DOHH2 (cell line): Measurements from ENCODE around the gene LRSAM1.

ENCODE experiments used
- H3F3A ChIP-seq: fragments of 200-600 bp; sonication (generic), shearing (Covaris generic); 2 replicates; pipeline ENCODE4 v1.6.0; 2016; ENCODE audit warnings: antibody characterized with exemption, mild to moderate bottlenecking; ENCODE audit not compliant: control insufficient read depth, insufficient read depth
- H3K27ac ChIP-seq: fragments of 200-600 bp; sonication (generic); 2 replicates; pipeline ENCODE4 v1.5.1; 2014; ENCODE audit warnings: low read depth, mild to moderate bottlenecking, low read length, moderate library complexity
- H3K27me3 ChIP-seq: fragments of 200-600 bp; sonication (generic); 2 replicates; pipeline ENCODE4 v1.6.1; 2014; ENCODE audit warnings: mild to moderate bottlenecking, low read length, mixed read lengths; ENCODE audit not compliant: control insufficient read depth
- H3K36me3 ChIP-seq: fragments of 200-600 bp; sonication (generic); 2 replicates; pipeline ENCODE4 v1.6.1; 2014; ENCODE audit warnings: mild to moderate bottlenecking, low read length, moderate library complexity, mixed read lengths; ENCODE audit not compliant: control insufficient read depth
- H3K4me1 ChIP-seq: fragments of 200-600 bp; sonication (generic); 2 replicates; pipeline ENCODE4 v1.6.1; 2014; ENCODE audit warnings: mild to moderate bottlenecking, low read length, mixed read lengths; ENCODE audit not compliant: control insufficient read depth
- H3K4me2 ChIP-seq: fragments of 200-600 bp; sonication (generic); 2 replicates; pipeline ENCODE4 v1.6.0; 2014; ENCODE audit warnings: mild to moderate bottlenecking, low read length, moderate library complexity
- H3K4me3 ChIP-seq: fragments of 200-600 bp; sonication (generic); 2 replicates; pipeline ENCODE4 v1.5.1; 2014; ENCODE audit warnings: mild to moderate bottlenecking, low read length, mixed read lengths
- H3K79me2 ChIP-seq: fragments of 200-600 bp; sonication (generic); 2 replicates; pipeline ENCODE4 v1.6.1; 2014; ENCODE audit warnings: mild to moderate bottlenecking, low read length, mixed read lengths; ENCODE audit not compliant: control insufficient read depth
- H3K9me2 ChIP-seq: fragments of 200-600 bp; sonication (generic); replicated peaks from 2 replicates; pipeline ENCODE4 v1.6.1; 2014; ENCODE audit warnings: mild to moderate bottlenecking, low read length, mixed read lengths; ENCODE audit not compliant: control insufficient read depth
- H3K9me3 ChIP-seq: fragments of 200-600 bp; sonication (generic); 2 replicates; pipeline ENCODE4 v1.6.1; 2014; ENCODE audit warnings: antibody characterized with exemption, low read length, mixed read lengths; ENCODE audit not compliant: control insufficient read depth, insufficient read depth
- H4K20me1 ChIP-seq: fragments of 200-600 bp; sonication (generic); 2 replicates; pipeline ENCODE4 v1.6.0; 2014; ENCODE audit warnings: low read depth, mild to moderate bottlenecking, antibody characterized with exemption, low read length, moderate library complexity; ENCODE audit not compliant: control insufficient read depth, insufficient read depth
- EZH2phosphoT487 ChIP-seq: fragments of 200-600 bp; sonication (generic); IDR thresholded peaks from 2 replicates; pipeline ENCODE4 v1.6.1; 2017; ENCODE audit warnings: borderline replicate concordance, mild to moderate bottlenecking, antibody characterized with exemption, low read length, moderate library complexity, mixed read lengths
- TF ChIP-seq, protein P1 (sequence below): fragments of 200-600 bp; sonication (generic); IDR thresholded peaks from one replicate; pipeline ENCODE4 v1.5.1; 2014; ENCODE audit warnings: antibody characterized with exemption, mild to moderate bottlenecking, low read depth, low read length; ENCODE audit not compliant: poor library complexity, severe bottlenecking

LRSAM1 gene

DNA sequence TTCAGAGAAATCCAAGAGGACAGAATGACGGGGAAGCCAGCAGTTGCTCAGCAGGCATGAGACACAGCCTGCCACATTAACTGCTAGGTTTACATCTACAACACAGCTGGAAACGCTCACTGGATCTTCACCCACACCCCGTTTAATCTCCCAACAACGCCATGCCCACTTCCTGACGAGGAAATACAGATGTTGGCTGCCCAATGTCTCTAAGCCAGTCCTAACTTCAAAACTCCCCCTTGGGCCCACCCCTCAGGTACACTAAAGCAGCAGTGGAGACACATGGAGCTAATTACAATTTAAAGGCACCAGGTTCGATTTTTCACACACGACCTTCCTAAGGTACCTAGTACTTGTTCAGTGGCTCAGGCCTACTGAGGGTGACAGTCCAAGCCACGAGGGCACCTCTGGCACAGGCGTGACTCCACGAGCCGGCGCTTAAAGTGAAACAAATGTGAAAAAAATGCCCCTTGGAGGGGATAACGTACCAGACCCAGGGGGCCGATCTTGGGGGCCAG is 1.0 kb upstream of the LRSAM1 start:
- Histone ChIP-seq H3K4me1 (peaks cover 29% of the 10 kb centered on the region), H3K27ac (peak overlapping the region; percentile 93), H3F3A (peaks cover 58% of the 10 kb centered on the region), H4K20me1 (peaks cover 22% of the 10 kb centered on the region), H3K4me2 (peak overlapping the region; percentile 97), H3K4me3 (peak overlapping the region; percentile 98), H3K27me3 (no peaks in the 10 kb centered on the region), H3K9me3 (no peaks in the 10 kb centered on the region), H3K36me3 (peaks cover 64% of the 10 kb centered on the region), H3K79me2 (peaks cover 51% of the 10 kb centered on the region), H3K9me2 (no peaks in the 10 kb centered on the region)
- TF ChIP-seq, protein P1, sequence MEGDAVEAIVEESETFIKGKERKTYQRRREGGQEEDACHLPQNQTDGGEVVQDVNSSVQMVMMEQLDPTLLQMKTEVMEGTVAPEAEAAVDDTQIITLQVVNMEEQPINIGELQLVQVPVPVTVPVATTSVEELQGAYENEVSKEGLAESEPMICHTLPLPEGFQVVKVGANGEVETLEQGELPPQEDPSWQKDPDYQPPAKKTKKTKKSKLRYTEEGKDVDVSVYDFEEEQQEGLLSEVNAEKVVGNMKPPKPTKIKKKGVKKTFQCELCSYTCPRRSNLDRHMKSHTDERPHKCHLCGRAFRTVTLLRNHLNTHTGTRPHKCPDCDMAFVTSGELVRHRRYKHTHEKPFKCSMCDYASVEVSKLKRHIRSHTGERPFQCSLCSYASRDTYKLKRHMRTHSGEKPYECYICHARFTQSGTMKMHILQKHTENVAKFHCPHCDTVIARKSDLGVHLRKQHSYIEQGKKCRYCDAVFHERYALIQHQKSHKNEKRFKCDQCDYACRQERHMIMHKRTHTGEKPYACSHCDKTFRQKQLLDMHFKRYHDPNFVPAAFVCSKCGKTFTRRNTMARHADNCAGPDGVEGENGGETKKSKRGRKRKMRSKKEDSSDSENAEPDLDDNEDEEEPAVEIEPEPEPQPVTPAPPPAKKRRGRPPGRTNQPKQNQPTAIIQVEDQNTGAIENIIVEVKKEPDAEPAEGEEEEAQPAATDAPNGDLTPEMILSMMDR, result no peak
- no peak for TF ChIP-seq EZH2phosphoT487

GRCh38 chr9:127451608-127451857 is 223 bp downstream of the LRSAM1 start:
- Histone ChIP-seq H3K4me1 (peaks cover 36% of the 10 kb centered on the region), H4K20me1 (peaks cover 22% of the 10 kb centered on the region), H3K36me3 (peaks cover 58% of the 10 kb centered on the region), H3K79me2 (peaks cover 51% of the 10 kb centered on the region), H3K9me3 (no peaks in the 10 kb centered on the region), H3K27ac (peak overlapping the region; percentile 93), H3F3A (peaks cover 49% of the 10 kb centered on the region), H3K9me2 (no peaks in the 10 kb centered on the region), H3K27me3 (no peaks in the 10 kb centered on the region), H3K4me3 (peak overlapping the region; percentile 98), H3K4me2 (peak overlapping the region; percentile 97)
- no peak for TF ChIP-seq EZH2phosphoT487
- TF ChIP-seq, protein P1, result no peak

- Histone ChIP-seq H4K20me1 (peaks cover 22% of the 10 kb centered on the region), H3K9me3 (no peaks in the 10 kb centered on the region), H3K36me3 (peaks cover 53% of the 10 kb centered on the region), H3K27me3 (no peaks in the 10 kb centered on the region), H3K4me3 (peak overlapping the region; percentile 98), H3K4me2 (peak overlapping the region; percentile 97), H3K4me1 (peaks cover 36% of the 10 kb centered on the region), H3K27ac (peak overlapping the region; percentile 93), H3K79me2 (peaks cover 51% of the 10 kb centered on the region), H3F3A (peaks cover 43% of the 10 kb centered on the region), H3K9me2 (no peaks in the 10 kb centered on the region)
- no peak for TF ChIP-seq EZH2phosphoT487
- TF ChIP-seq, protein P1, result no peak
Observed at GRCh38 chr9:127451858-127452656, 747 bp downstream of the LRSAM1 start.
